Measurements from ENCODE around the gene TP53TG5.
A peak's percentile ranks its signal among the peaks of the same experiment; 100 is the strongest.

The TP53TG5 gene

GRCh38 chr20:45374101-45374467, 4.0 kb downstream of the TP53TG5 start:
- no peak for DNase-seq (ENCODE audit: low spot score)
- WGBS, 2 donors (ENCODE audit: extremely low coverage in 2 of 2, insufficient read length in 2 of 2, insufficient replicate concordance in 1 of 2) = no CpG with 5 or more reads among the region's 9 CpGs
- no peak overlapping the region for H2AFZ ChIP-seq (ENCODE audit: low read length)
- H2BK5ac ChIP-seq (ENCODE audit: low read length) = no peak overlapping the region
- no peaks in the 10 kb centered on the region for H3K79me1 ChIP-seq (ENCODE audit: low read depth, low read length)
- no peak overlapping the region for H3K27ac ChIP-seq (replicated peaks; ENCODE audit: low read length)
- H3K14ac ChIP-seq (ENCODE audit: low read length) = no peak overlapping the region
- H3K4me3 ChIP-seq (ENCODE audit: low read length in 2 of 2) = no peak overlapping the region
- H2BK120ac ChIP-seq (ENCODE audit: low read depth, low read length) = no peak overlapping the region
- no peak overlapping the region for H3K4me2 ChIP-seq (ENCODE audit: insufficient read depth, low read length, poor library complexity, severe bottlenecking)
- H3K27me3 ChIP-seq (ENCODE audit: control insufficient read depth in 3 of 3, insufficient read depth in 3 of 3, low read depth in 1 of 3, low read length in 3 of 3) = peaks cover 0 to 6% (median 0%) of the 10 kb centered on the region in 3 experiments
- H3K23ac ChIP-seq (ENCODE audit: low read depth, low read length, poor library complexity) = no peak overlapping the region
- no peak overlapping the region for H2BK12ac ChIP-seq (ENCODE audit: low read length)
- no peak overlapping the region for H2AK5ac ChIP-seq (ENCODE audit: low read depth, low read length)
- H3K4ac ChIP-seq (ENCODE audit: low read length) = no peak overlapping the region
- H3K18ac ChIP-seq (ENCODE audit: low read length) = no peak overlapping the region
- H3K9ac ChIP-seq (ENCODE audit: low read depth, low read length, poor library complexity) = no peak overlapping the region
- no peak overlapping the region for H4K8ac ChIP-seq (ENCODE audit: low read depth, low read length)
- H3K36me3 ChIP-seq (replicated peaks in 1 of 2; ENCODE audit: control insufficient read depth in 2 of 2, insufficient read depth in 2 of 2, low read length in 2 of 2) = peaks cover 0 to 6% of the 10 kb centered on the region in 2 donors
- no peak overlapping the region for H4K91ac ChIP-seq (ENCODE audit: low read depth, low read length, poor library complexity)
- H3K4me1 ChIP-seq (ENCODE audit: control insufficient read depth in 2 of 2, insufficient read depth in 1 of 2, low read depth in 1 of 2, low read length in 2 of 2) = peaks cover 0 to 13% of the 10 kb centered on the region in 2 donors
- H2BK15ac ChIP-seq (ENCODE audit: low read length) = no peak overlapping the region
- H3K9me3 ChIP-seq (replicated peaks in 1 of 2; ENCODE audit: control insufficient read depth in 2 of 2, insufficient read depth in 1 of 2, low read depth in 1 of 2, low read length in 2 of 2) = no peaks in the 10 kb centered on the region

- H3K18ac ChIP-seq (ENCODE audit: low read length) = peak overlapping the region; percentile 87
- peak overlapping the region; percentile 76 for H3K4me2 ChIP-seq (ENCODE audit: insufficient read depth, low read length, poor library complexity, severe bottlenecking)
- H3K27ac ChIP-seq (replicated peaks; ENCODE audit: low read length) = no peak overlapping the region
- H4K91ac ChIP-seq (ENCODE audit: low read depth, low read length, poor library complexity) = no peak overlapping the region
- H2BK12ac ChIP-seq (ENCODE audit: low read length) = no peak overlapping the region
- no peak overlapping the region for H4K8ac ChIP-seq (ENCODE audit: low read depth, low read length)
- H2AK5ac ChIP-seq (ENCODE audit: low read depth, low read length) = no peak overlapping the region
- DNase-seq (ENCODE audit: low spot score) = peak; percentile 63
- no peak overlapping the region for H2BK15ac ChIP-seq (ENCODE audit: low read length)
- no peak overlapping the region for H2BK120ac ChIP-seq (ENCODE audit: low read depth, low read length)
- H3K27me3 ChIP-seq (ENCODE audit: control insufficient read depth in 3 of 3, insufficient read depth in 3 of 3, low read depth in 1 of 3, low read length in 3 of 3) = peaks cover 0 to 6% (median 0%) of the 10 kb centered on the region in 3 experiments
- H3K9ac ChIP-seq (ENCODE audit: low read depth, low read length, poor library complexity) = peak overlapping the region; percentile 45
- no peak overlapping the region for H2AFZ ChIP-seq (ENCODE audit: low read length)
- peak overlapping the region; percentile 80 for H3K23ac ChIP-seq (ENCODE audit: low read depth, low read length, poor library complexity)
- no peaks in the 10 kb centered on the region for H3K79me1 ChIP-seq (ENCODE audit: low read depth, low read length)
- H3K4me3 ChIP-seq (ENCODE audit: low read length in 2 of 2) = peak overlapping the region in 1 of 2 donors; percentile 22
- H3K14ac ChIP-seq (ENCODE audit: low read length) = no peak overlapping the region
- H3K36me3 ChIP-seq (replicated peaks in 1 of 2; ENCODE audit: control insufficient read depth in 2 of 2, insufficient read depth in 2 of 2, low read length in 2 of 2) = peaks cover 1 to 12% of the 10 kb centered on the region in 2 donors
- no peak overlapping the region for H2BK5ac ChIP-seq (ENCODE audit: low read length)
- no CpG with 5 or more reads among the region's 38 CpGs for WGBS, 2 donors (ENCODE audit: extremely low coverage in 2 of 2, insufficient read length in 2 of 2, insufficient replicate concordance in 1 of 2)
- no peak overlapping the region for H3K4ac ChIP-seq (ENCODE audit: low read length)
- H3K9me3 ChIP-seq (replicated peaks in 1 of 2; ENCODE audit: control insufficient read depth in 2 of 2, insufficient read depth in 1 of 2, low read depth in 1 of 2, low read length in 2 of 2) = no peaks in the 10 kb centered on the region
- H3K4me1 ChIP-seq (ENCODE audit: control insufficient read depth in 2 of 2, insufficient read depth in 1 of 2, low read depth in 1 of 2, low read length in 2 of 2) = peaks cover 0 to 13% of the 10 kb centered on the region in 2 donors
Observed at GRCh38 chr20:45373353-45374100, 4.6 kb downstream of the TP53TG5 start.

DNA sequence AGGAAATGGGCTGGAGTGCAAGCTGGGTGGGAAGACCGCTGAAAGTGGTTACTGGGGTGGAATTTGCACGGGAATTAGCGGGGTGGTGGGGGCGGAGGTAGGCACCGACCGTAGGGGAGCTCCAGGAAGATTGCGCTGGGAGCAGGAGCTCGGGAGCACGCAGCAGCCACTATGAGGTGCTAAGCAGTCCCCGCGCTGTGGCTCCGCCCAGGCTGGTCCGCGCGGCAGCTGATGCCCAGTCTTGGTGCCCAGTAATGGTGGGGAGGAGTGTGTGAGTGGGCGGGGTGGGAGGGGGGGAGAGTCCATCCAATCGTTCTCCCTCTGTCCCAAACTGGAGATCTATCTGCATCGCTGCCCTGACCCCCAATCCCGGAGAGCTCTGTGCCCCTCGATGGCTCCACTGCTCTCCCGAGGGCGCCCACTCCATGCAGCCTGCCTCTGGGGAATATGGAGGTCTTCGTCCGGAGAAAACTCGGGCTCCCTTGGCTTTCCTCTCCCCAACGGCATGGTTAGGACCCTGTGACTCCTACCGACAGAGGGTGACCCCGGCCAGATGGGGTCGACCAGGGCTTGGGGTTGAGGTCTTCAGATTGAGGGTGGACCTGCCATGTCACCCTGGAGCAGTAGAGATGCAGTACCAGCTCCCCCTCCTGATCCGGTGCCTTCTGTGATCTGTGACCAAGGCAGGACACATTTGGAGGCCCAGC, 5.3 kb downstream of the TP53TG5 start:
- Histone ChIP-seq H2AFZ (ENCODE audit: low read length) (no peak overlapping the region), H3K4me3 (ENCODE audit: low read length in 2 of 2) (no peak overlapping the region)
- no CpG with 5 or more reads among the region's 30 CpGs for whole genome bisulfite sequencing, 2 donors (ENCODE audit: extremely low coverage in 2 of 2, insufficient read length in 2 of 2, insufficient replicate concordance in 1 of 2)

DNA sequence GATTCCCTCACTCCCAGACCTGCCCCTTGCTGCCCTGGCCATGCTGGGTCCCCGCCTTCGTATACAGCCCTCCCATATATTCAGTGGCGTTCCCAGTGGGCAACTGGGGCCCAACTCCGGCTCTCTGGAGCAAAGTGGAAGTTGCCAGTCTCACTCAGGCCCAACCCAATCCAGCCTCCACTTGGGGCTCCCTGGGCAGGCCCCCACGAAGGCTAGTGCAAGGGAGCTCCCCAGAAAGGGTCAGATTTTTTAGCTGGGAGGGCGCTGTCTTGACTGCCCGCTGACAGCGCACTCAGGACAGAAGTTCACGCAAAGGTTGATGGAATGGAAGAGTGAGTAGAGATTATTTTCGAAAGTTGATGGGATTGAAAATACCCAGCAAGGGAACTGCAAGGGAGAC, 5.9 kb downstream of the TP53TG5 start:
- no peak overlapping the region for H3K4ac ChIP-seq (ENCODE audit: low read length)
- peaks cover 0 to 6% of the 10 kb centered on the region in 2 donors for H3K4me1 ChIP-seq (ENCODE audit: control insufficient read depth in 2 of 2, insufficient read depth in 1 of 2, low read depth in 1 of 2, low read length in 2 of 2)
- no peak overlapping the region for H2BK120ac ChIP-seq (ENCODE audit: low read depth, low read length)
- H2BK5ac ChIP-seq (ENCODE audit: low read length) = no peak overlapping the region
- H2AFZ ChIP-seq (ENCODE audit: low read length) = no peak overlapping the region
- H3K36me3 ChIP-seq (replicated peaks in 1 of 2; ENCODE audit: control insufficient read depth in 2 of 2, insufficient read depth in 2 of 2, low read length in 2 of 2) = peaks cover 6 to 23% of the 10 kb centered on the region in 2 donors
- no peaks in the 10 kb centered on the region for H3K79me1 ChIP-seq (ENCODE audit: low read depth, low read length)
- H3K9ac ChIP-seq (ENCODE audit: low read depth, low read length, poor library complexity) = no peak overlapping the region
- peaks cover 0 to 6% (median 0%) of the 10 kb centered on the region in 3 experiments for H3K27me3 ChIP-seq (ENCODE audit: control insufficient read depth in 3 of 3, insufficient read depth in 3 of 3, low read depth in 1 of 3, low read length in 3 of 3)
- no peak overlapping the region for H2BK12ac ChIP-seq (ENCODE audit: low read length)
- DNase-seq (ENCODE audit: low spot score) = no peak
- no peak overlapping the region for H3K18ac ChIP-seq (ENCODE audit: low read length)
- H4K91ac ChIP-seq (ENCODE audit: low read depth, low read length, poor library complexity) = no peak overlapping the region
- no peak overlapping the region for H3K27ac ChIP-seq (replicated peaks; ENCODE audit: low read length)
- H4K8ac ChIP-seq (ENCODE audit: low read depth, low read length) = no peak overlapping the region
- H2BK15ac ChIP-seq (ENCODE audit: low read length) = no peak overlapping the region
- no peak overlapping the region for H3K4me2 ChIP-seq (ENCODE audit: insufficient read depth, low read length, poor library complexity, severe bottlenecking)
- peak overlapping the region; percentile 36 for H2AK5ac ChIP-seq (ENCODE audit: low read depth, low read length)
- H3K9me3 ChIP-seq (replicated peaks in 1 of 2; ENCODE audit: control insufficient read depth in 2 of 2, insufficient read depth in 1 of 2, low read depth in 1 of 2, low read length in 2 of 2) = no peaks in the 10 kb centered on the region
- H3K4me3 ChIP-seq (ENCODE audit: low read length in 2 of 2) = no peak overlapping the region
- H3K14ac ChIP-seq (ENCODE audit: low read length) = no peak overlapping the region
- 100% methylated on average over 1 of the region's 10 CpGs; no CpG with 5 or more reads in 1 of the 2 donors for WGBS, 2 donors (ENCODE audit: extremely low coverage in 2 of 2, insufficient read length in 2 of 2, insufficient replicate concordance in 1 of 2)
- no peak overlapping the region for H3K23ac ChIP-seq (ENCODE audit: low read depth, low read length, poor library complexity)

More for the DNA sequence above, 5.3 kb downstream of the TP53TG5 start:
- peak overlapping the region; percentile 9 for H3K9ac ChIP-seq (ENCODE audit: low read depth, low read length, poor library complexity)
- H3K9me3 ChIP-seq (replicated peaks in 1 of 2; ENCODE audit: control insufficient read depth in 2 of 2, insufficient read depth in 1 of 2, low read depth in 1 of 2, low read length in 2 of 2) = no peaks in the 10 kb centered on the region
- H2AK5ac ChIP-seq (ENCODE audit: low read depth, low read length) = peak overlapping the region; percentile 57
- peak overlapping the region; percentile 80 for H3K23ac ChIP-seq (ENCODE audit: low read depth, low read length, poor library complexity)
- no peak overlapping the region for H2BK5ac ChIP-seq (ENCODE audit: low read length)
- no peak overlapping the region for H2BK15ac ChIP-seq (ENCODE audit: low read length)
- peaks cover 0 to 6% (median 0%) of the 10 kb centered on the region in 3 experiments for H3K27me3 ChIP-seq (ENCODE audit: control insufficient read depth in 3 of 3, insufficient read depth in 3 of 3, low read depth in 1 of 3, low read length in 3 of 3)
- H3K79me1 ChIP-seq (ENCODE audit: low read depth, low read length) = no peaks in the 10 kb centered on the region
- no peak overlapping the region for H3K27ac ChIP-seq (replicated peaks; ENCODE audit: low read length)
- H4K91ac ChIP-seq (ENCODE audit: low read depth, low read length, poor library complexity) = no peak overlapping the region
- H3K18ac ChIP-seq (ENCODE audit: low read length) = peak overlapping the region; percentile 69
- no peak overlapping the region for H2BK120ac ChIP-seq (ENCODE audit: low read depth, low read length)
- H2BK12ac ChIP-seq (ENCODE audit: low read length) = no peak overlapping the region
- H3K36me3 ChIP-seq (replicated peaks in 1 of 2; ENCODE audit: control insufficient read depth in 2 of 2, insufficient read depth in 2 of 2, low read length in 2 of 2) = peaks cover 3 to 19% of the 10 kb centered on the region in 2 donors
- H3K4ac ChIP-seq (ENCODE audit: low read length) = no peak overlapping the region
- H3K4me2 ChIP-seq (ENCODE audit: insufficient read depth, low read length, poor library complexity, severe bottlenecking) = peak overlapping the region; percentile 76
- no peak overlapping the region for H4K8ac ChIP-seq (ENCODE audit: low read depth, low read length)
- H3K4me1 ChIP-seq (ENCODE audit: control insufficient read depth in 2 of 2, insufficient read depth in 1 of 2, low read depth in 1 of 2, low read length in 2 of 2) = peaks cover 0 to 6% of the 10 kb centered on the region in 2 donors
- DNase-seq (ENCODE audit: low spot score) = no peak
- H3K14ac ChIP-seq (ENCODE audit: low read length) = no peak overlapping the region
